NCI-H748 (cell line): ENCODE data around the gene NRF1.
"Not testable (repeated sequence)": the region's sequence is repeated elsewhere in the genome, so short reads cannot be mapped to it uniquely, and the experiment has no call there.

ENCODE experiments used
- DNase-seq: peaks from one replicate; lab custom pipeline; 2025; ENCODE audit not compliant: unreplicated experiment; lab: John Stamatoyannopoulos, UW

NRF1 gene

GRCh38 chr7:129606803-129607202 is 4.7 kb upstream of the NRF1 start:
- no peak for DNase-seq

GRCh38 chr7:129607471-129608120 is 3.9 kb upstream of the NRF1 start:
- peak; percentile 53 for DNase-seq

- no peak for DNase-seq
Measured at GRCh38 chr7:129609666-129610065, 1.9 kb upstream of the NRF1 start.

GRCh38 chr7:129610709-129611245 is 743 bp upstream of the NRF1 start:
- peak; percentile 56 for DNase-seq

- DNase-seq: peak; percentile 65
Measured at GRCh38 chr7:129612112-129613015, 844 bp downstream of the NRF1 start.

GRCh38 chr7:129613016-129613337 is 1.5 kb downstream of the NRF1 start:
- no peak for DNase-seq

GRCh38 chr7:129615018-129615417 is 3.5 kb downstream of the NRF1 start:
- DNase-seq: no peak

GRCh38 chr7:129616530-129616929 is 5.0 kb downstream of the NRF1 start:
- no peak for DNase-seq

- DNase-seq: no peak
Measured at GRCh38 chr7:129617178-129617577, 5.7 kb downstream of the NRF1 start.

GRCh38 chr7:129617652-129618051 is 6.1 kb downstream of the NRF1 start:
- no peak for DNase-seq

GRCh38 chr7:129626896-129627295 is 15.4 kb downstream of the NRF1 start:
- DNase-seq: no peak

GRCh38 chr7:129630341-129630740 is 18.8 kb downstream of the NRF1 start:
- DNase-seq: no peak

- DNase-seq: no peak
Measured at GRCh38 chr7:129634361-129635034, 23.0 kb downstream of the NRF1 start.

- DNase-seq: peak; percentile 69
Measured at GRCh38 chr7:129635300-129636029, 23.9 kb downstream of the NRF1 start.

- not testable (repeated sequence) for DNase-seq
Measured at GRCh38 chr7:129636030-129636550, 24.6 kb downstream of the NRF1 start.

GRCh38 chr7:129636641-129637040 is 25.1 kb downstream of the NRF1 start:
- DNase-seq: no peak

- no peak for DNase-seq
Measured at GRCh38 chr7:129640400-129640799, 28.9 kb downstream of the NRF1 start.

- no peak for DNase-seq
Measured at GRCh38 chr7:129642871-129643549, 31.5 kb downstream of the NRF1 start.

GRCh38 chr7:129643550-129644170 is 32.1 kb downstream of the NRF1 start:
- no peak for DNase-seq
